WERI-Rb-1 (cell line): ENCODE data around the gene MAVS.
"Not testable (repeated sequence)": the region's sequence is repeated elsewhere in the genome, so short reads cannot be mapped to it uniquely, and the experiment has no call there.

Experiments used
- DNase-seq: peaks from one replicate; pipeline ENCODE4 v3.0.0-alpha.2; 2020
- H3K27ac ChIP-seq: fragments of 250-450 bp; sonication (Bioruptor Pico); 2 replicates; pipeline ENCODE4 v1.5.1; 2020; ENCODE audit warnings: mild to moderate bottlenecking, moderate library complexity
- H3K27me3 ChIP-seq: fragments of 250-450 bp; sonication (Bioruptor Pico); 2 replicates; pipeline ENCODE4 v1.5.1; 2021; ENCODE audit warnings: mild to moderate bottlenecking, low read depth, moderate library complexity; ENCODE audit not compliant: insufficient read depth, severe bottlenecking
- H3K36me3 ChIP-seq: fragments of 250-450 bp; sonication (Bioruptor Pico); 2 replicates; pipeline ENCODE4 v1.5.1; 2020; ENCODE audit warnings: mild to moderate bottlenecking, moderate library complexity
- H3K4me3 ChIP-seq: 2 replicates; pipeline ENCODE4 v1.5.1; 2011; ENCODE audit warnings: low read depth, mild to moderate bottlenecking, control low read depth, low read length
- H3K9me3 ChIP-seq: fragments of 250-450 bp; sonication (Bioruptor Pico); 2 replicates; pipeline ENCODE4 v1.5.1; 2021; ENCODE audit warnings: mild to moderate bottlenecking, moderate library complexity; ENCODE audit not compliant: severe bottlenecking
- TF ChIP-seq, protein P1 (sequence below): IDR thresholded peaks from 2 replicates; pipeline ENCODE4 v1.5.1; 2011; ENCODE audit warnings: low read depth, mild to moderate bottlenecking, control low read depth, inconsistent platforms, low read length

Gene MAVS

DNA sequence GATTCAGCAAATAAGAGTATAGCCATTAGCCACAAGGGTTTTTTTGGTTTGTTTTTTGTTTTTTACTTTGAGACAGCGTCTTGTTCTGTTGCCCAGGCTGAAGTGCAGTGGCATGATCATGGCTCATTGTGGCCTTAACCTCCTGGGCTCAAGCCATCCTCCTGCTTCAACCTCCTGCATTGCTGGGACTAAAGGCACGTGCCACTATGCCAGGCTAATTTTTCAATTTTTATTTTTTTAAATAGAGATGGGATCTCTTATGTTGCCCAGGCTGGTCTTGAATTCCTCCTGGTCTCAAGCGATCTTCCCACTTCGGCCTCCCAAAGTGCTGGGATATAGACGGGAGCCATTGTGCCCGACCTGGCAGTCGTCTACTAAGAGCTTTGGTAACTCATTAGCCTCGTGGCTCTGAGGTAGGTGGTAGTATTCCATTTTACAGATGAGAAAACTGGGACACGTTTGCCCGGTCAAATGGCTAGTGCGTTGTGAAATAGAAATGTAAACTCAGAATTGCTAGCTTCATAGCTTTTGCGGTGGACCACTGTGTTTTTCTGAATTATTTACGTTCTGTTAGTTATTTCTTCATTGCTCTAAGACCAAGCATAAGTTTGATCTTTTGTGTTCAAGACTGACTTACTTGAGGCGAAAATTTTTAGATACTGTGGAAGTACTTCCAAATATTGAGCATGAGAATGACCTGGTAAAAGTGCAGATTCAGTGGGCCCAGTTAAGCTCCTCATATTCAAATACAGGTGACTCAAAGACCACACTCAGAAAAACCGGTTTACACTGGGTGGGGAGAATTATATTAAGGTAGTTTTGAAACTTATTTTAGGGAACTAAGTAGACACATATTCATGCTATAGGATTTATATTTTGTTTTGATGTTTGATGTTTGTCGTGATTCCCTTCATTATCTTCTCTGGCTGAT is 44.6 kb downstream of the MAVS start:
- H3K27me3 ChIP-seq = no peaks in the 10 kb centered on the region
- DNase-seq = no peak
- H3K36me3 ChIP-seq = peaks cover 60% of the 10 kb centered on the region
- H3K27ac ChIP-seq = peak overlapping the region; percentile 99
- no peaks in the 10 kb centered on the region for H3K9me3 ChIP-seq
- peak overlapping the region; percentile 98 for H3K4me3 ChIP-seq
- TF ChIP-seq, protein P1, sequence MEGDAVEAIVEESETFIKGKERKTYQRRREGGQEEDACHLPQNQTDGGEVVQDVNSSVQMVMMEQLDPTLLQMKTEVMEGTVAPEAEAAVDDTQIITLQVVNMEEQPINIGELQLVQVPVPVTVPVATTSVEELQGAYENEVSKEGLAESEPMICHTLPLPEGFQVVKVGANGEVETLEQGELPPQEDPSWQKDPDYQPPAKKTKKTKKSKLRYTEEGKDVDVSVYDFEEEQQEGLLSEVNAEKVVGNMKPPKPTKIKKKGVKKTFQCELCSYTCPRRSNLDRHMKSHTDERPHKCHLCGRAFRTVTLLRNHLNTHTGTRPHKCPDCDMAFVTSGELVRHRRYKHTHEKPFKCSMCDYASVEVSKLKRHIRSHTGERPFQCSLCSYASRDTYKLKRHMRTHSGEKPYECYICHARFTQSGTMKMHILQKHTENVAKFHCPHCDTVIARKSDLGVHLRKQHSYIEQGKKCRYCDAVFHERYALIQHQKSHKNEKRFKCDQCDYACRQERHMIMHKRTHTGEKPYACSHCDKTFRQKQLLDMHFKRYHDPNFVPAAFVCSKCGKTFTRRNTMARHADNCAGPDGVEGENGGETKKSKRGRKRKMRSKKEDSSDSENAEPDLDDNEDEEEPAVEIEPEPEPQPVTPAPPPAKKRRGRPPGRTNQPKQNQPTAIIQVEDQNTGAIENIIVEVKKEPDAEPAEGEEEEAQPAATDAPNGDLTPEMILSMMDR = no peak

DNA sequence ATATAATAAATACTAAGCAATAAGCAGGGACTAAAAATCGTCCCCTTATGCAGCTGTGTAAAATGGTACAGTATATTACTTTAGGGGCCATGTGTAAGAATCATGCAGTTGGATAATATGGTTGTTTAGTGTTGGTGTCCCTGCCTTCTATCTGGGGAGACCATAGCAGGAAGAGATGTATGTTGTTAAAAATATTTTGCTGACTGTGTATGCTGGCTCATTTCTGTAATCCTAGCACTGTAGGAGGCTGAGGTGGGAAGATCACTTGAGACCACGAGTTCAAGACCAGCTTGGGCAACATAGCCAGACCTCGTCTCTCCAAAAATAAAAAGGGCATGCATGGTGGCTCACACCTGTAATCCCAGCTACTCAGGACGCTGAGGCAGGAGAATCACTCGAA is 48.2 kb downstream of the MAVS start:
- H3K4me3 ChIP-seq = no peak overlapping the region
- TF ChIP-seq, protein P1 = no peak
- H3K27me3 ChIP-seq = no peaks in the 10 kb centered on the region
- H3K27ac ChIP-seq = no peak overlapping the region
- DNase-seq = no peak
- peaks cover 65% of the 10 kb centered on the region for H3K36me3 ChIP-seq
- H3K9me3 ChIP-seq = no peaks in the 10 kb centered on the region

DNA sequence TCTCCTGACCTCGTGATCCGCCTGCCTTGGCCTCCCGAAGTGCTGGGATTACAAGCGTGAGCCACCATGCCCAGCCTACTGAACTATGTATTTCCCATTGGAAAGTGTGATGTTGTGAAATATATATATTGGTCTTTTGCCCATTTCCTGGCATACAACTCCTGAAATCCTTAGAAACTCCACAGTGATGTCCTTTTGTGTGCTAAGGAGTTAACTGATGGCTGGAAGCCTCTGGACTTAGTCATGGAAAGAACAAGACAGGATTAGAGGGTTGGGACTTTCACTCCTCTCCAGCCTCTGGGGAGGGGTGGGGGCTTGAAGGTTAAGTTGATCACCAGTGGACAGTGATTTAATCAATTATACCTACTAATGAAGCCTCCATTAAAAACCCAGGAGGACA is 49.7 kb downstream of the MAVS start:
- no peak overlapping the region for H3K4me3 ChIP-seq
- TF ChIP-seq, protein P1 = no peak
- H3K27me3 ChIP-seq = no peaks in the 10 kb centered on the region
- no peaks in the 10 kb centered on the region for H3K9me3 ChIP-seq
- no peak for DNase-seq
- H3K36me3 ChIP-seq = peaks cover 50% of the 10 kb centered on the region
- H3K27ac ChIP-seq = no peak overlapping the region

DNA sequence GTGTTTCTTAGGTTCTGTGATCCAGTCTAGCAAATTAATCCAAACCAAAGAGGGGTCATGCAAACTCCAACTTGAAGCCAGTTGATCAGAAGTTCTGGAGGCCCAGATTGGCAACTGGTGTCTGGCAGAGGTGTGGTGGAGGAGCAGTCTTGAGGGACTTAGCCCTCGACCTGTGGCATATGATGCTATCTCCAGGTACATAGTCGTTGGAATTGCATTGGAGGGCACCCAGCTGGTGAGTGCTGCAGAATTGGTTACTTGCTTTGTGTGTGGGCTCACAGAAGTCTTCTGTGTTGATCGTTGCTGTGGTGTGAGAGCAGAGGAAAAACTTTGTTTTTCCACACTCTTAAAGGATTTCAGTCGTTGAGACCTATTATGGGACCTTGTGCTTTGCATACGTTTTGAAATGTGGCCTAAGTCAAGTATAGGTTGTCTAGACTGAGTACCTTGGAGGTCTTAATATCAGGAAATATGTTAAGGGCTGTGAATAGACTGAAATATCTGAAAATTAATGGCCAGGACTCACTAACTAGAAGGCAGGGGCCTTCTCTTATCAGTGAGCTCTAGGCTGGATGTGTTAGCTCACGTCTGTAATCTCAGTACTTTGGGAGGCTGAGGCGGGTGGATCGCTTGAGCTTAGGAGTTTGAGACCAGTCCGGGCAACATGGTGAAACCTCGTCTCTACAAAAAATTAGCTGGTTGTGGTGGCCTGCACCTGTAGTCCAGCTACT is 50.4 kb downstream of the MAVS start:
- Histone ChIP-seq H3K4me3 (no peak overlapping the region), H3K9me3 (no peaks in the 10 kb centered on the region), H3K27ac (no peak overlapping the region), H3K36me3 (peaks cover 42% of the 10 kb centered on the region), H3K27me3 (no peaks in the 10 kb centered on the region)
- DNase-seq = no peak
- TF ChIP-seq, protein P1 = no peak

DNA sequence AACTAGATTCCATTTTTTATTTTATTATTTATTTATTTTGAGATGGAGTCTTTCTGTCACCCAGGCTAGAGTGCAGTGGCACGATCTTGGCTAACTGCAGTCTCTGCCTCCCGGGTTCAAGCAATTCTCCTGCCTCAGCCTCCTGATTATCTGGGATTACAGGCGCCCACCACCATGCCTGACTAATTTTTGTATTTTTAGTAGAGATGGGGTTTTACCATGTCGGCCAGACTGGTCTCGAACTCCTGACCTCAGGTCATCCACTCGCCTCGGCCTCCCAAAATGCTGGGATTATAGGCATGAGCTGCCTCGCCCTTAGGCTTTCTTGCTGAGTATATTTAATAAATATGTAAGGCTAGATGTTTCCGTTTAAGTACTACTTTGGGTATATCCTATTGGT is 51.5 kb downstream of the MAVS start:
- not testable (repeated sequence) for H3K27ac ChIP-seq, H3K9me3 ChIP-seq, H3K4me3 ChIP-seq, DNase-seq, H3K27me3 ChIP-seq
- peaks cover 32% of the 10 kb centered on the region for H3K36me3 ChIP-seq

DNA sequence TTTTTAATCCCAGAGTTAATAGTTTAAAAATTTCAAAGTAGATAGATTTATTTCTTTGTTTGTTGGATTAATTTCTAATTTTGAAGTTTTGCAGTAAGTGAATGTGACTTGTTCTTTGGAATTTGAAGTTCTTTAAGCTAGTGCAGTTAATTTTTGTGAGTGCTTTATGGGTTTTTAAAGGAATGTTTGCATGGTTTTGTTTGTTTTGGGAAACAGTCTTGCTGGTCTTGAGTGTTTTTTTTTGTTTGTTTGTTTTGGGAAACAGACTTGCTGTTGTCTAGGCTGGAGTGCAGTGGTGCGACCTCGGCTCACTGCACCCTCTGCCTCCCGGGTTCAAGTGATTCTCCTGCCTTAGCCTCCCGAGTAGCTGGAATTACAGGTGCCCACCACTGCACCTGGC is 52.0 kb downstream of the MAVS start:
- Histone ChIP-seq H3K27me3 (no peaks in the 10 kb centered on the region), H3K4me3 (no peak overlapping the region), H3K36me3 (peaks cover 30% of the 10 kb centered on the region), H3K27ac (no peak overlapping the region), H3K9me3 (no peaks in the 10 kb centered on the region)
- no peak for DNase-seq
- TF ChIP-seq, protein P1 = no peak
